Endothelial cell of hepatic sinusoid (primary cell): ENCODE results near the gene GRM8.

Experiments
- in situ Hi-C: cut with HindIII; loops from 2 replicates; pipeline ENCODE4 v1.10.0; 2017; ENCODE audit warnings: low sequenced_read_pairs

GRM8 gene

GRCh38 chr7:127035203-127035849 is 217.4 kb downstream of the GRM8 start:
- in situ Hi-C loops, result no loop called here

- in situ Hi-C loops, result no loop called here
Measured at GRCh38 chr7:127034186-127034806, 218.4 kb downstream of the GRM8 start.

- in situ Hi-C loops, result no loop called here
Measured at GRCh38 chr7:127029823-127030222, 222.9 kb downstream of the GRM8 start.

DNA sequence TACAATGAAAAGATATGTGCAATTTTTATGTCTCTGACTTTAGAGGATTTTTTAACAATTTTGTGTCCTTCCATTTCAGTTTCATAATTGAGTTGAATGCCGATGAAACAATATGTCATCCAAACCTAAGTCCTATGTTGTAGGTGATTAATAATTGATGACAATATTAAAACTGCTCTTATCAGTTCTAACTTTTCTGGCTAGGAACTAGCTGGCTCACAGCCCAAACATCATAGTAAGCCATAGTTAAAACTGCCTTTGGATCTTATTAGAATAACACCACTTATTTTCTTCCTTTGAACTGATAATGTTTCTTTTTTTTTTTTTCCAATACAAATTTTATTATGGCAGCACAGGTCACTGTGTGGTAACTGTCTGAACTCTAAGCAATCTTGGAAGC is 230.9 kb downstream of the GRM8 start:
- in situ Hi-C loops, result no loop called here

DNA sequence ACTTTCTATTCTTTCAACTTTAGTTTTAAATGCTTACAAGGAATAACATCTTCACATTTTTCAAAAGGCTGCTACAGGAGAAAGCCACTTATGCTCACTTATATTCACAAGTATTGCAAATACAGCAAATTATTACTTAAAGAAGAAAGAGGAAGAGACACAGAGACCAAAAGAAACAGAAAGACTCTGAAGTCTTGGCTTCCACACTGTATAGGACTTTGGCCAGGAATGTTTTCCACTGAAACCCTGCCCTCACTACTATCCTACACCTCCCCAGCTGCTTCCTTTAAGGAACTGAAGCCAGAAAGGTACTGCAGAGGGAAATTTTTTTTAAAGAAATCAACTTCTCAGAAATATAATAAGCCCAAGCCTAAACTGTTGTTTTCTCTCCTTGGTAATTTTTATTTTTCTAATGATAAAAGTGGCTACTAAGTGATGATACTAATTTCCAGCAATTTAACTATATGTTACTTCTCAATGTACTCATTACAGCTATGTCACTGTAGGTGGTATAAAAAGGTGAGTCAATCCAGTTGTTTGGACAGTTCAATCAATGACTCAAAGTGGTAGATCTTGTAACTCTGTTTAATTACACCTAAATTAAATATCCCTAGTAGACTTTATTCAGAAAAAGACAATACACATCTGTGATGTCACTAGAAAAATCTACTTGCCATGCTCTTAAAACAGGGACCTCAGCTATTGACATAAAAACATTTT is 231.6 kb downstream of the GRM8 start:
- in situ Hi-C loops, result no loop called here

DNA sequence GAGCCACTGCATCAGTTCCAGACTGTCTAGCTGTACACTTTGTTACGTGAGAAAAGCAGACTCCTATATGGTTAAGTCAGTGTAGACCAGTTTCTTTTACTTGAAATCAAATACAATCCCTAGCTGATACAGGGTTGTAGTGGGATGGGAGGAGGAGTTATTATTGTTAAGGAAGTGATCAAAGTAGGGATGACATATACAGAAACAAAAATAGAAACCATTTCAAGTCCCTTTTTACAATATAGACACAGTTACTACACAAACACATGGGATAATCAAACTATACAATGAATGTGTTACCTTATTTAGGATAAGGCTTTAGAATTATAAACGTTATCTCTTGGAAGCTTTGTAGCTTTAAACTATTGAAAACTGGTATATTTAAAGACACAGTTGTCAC is 233.9 kb downstream of the GRM8 start:
- in situ Hi-C loops, result loop anchor here (5.0 kb wide), 1 partner anchor 57 kb away; no protein-coding TSS in a partner anchor

- in situ Hi-C loops, result loop anchor here (5.0 kb wide), 1 partner anchor 55 kb away; no protein-coding TSS in a partner anchor
Measured at GRCh38 chr7:127017196-127017595, 235.5 kb downstream of the GRM8 start.

GRCh38 chr7:127000725-127001124 is 252.0 kb downstream of the GRM8 start:
- in situ Hi-C loops, result no loop called here

DNA sequence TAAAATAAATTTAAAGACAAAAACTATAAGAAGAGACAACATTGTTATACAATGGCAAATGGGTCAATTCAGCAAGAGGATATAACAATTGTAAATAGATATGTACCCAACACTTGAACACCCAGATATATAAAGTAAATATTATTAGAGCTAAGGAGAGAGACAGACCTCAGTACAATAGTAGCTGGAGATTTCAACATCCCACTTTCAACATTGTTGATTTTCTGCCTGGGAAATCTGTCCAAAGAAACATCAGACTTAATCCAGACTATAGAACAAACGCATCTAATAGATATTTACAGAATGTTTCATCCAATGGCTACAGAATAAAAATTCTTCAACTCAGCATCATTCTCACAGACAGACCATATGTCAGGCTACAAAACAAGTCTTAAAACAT is 256.1 kb downstream of the GRM8 start:
- in situ Hi-C loops, result no loop called here

DNA sequence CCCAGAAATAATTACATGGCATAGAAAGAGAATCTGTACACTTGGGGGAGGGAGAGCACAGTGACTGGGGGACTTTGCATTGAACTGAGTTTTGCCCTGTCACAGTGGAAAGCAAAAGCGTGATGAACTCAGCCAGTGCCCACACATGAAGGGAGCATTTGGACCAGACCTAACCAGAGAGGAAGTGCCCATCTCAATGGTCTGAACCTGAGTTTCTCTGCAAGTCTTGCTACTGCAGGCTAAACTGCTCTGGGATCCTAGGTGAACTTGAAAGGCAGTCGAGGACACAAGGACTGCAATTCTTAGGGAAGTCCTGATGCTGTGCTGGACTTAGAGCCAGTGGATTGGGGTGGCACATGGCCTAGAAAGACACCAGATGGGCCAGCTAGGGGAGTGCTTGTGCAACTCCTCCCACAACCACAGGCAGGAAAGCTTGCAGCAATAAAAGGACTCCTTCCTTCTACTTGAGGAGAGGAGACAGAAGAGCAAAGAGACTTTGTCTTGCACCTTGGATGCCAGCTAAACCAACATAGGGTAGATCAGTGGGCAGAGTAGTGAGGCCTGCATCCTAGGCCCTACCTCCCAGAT is 259.0 kb downstream of the GRM8 start:
- in situ Hi-C loops, result no loop called here

DNA sequence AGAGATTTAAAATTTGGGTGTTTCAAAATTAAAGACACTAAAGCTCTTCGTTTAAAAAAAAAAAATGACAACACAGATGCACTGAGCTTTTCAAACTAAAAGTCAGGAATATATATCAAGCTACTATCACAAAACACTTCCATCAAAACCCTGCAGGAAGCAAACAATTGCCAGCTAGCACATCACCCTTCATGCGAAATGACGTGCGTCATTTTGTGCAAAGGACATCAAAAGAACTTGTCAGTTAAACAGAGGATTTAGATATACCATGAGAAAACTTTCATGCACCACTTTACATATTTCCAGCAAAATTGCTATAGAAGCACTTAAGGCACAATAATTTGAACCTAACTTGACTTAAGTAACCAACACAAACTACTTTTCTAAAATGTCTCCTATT is 264.7 kb downstream of the GRM8 start:
- in situ Hi-C loops, result no loop called here

DNA sequence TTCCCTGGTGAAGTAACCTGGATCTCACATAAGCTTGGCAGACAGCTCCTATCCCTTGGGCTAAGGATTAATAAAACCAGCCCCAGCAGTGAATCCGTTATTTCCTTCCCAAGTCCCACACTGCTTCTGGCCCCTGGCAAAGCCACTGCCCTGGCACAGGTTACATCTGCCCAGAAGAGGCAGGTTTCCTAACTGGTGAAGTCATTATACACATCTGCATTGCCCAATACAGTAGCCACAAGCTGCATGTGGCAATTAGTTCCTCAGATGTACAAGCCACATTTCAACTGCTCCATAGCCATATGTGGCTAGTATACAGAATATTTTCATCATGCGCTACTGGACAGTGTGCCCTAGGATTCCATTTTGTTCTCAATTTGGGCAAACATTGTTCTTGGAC is 273.0 kb downstream of the GRM8 start:
- in situ Hi-C loops, result no loop called here

DNA sequence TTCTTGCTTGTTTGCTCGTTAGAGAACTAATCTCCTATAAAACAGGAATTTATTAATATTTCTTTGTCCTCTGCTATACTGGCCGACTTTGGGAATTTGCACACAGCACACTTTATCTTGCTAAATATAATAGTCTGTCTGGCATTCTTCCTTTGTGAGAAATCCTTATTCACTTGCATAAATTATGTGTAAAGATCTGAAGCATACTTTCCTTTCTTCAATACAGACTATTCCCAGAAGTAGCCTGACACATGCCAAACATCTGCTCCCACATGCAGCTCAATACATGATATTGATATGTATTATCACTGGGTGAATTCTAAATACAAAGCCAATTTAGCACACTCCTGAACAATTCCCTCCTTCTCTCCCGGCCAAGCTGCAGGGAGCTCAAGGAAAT is 273.9 kb downstream of the GRM8 start:
- in situ Hi-C loops, result no loop called here

GRCh38 chr7:126973066-126973465 is 279.7 kb downstream of the GRM8 start:
- in situ Hi-C loops, result no loop called here

DNA sequence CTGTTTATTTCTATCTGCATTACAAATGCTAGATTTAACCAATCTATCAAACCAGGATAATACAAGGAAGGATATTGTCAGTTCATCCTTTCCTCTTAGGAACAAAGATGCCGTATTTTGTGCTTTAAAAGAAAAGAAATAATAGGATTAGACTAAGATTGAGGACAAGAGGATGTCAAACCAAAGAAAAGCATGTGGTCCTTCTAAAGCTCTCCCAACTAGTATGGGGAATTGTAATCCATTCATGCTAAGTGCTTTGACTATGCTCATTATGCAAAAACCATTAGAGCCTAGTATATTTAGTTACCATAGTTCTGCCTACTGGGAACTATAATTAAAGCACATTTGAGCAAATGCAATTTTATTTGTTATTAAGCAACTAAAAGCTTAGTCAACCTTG is 280.2 kb downstream of the GRM8 start:
- in situ Hi-C loops, result no loop called here

GRCh38 chr7:126959649-126960048 is 293.1 kb downstream of the GRM8 start:
- in situ Hi-C loops, result loop anchor here (5.0 kb wide), 1 partner anchor 58 kb away; no protein-coding TSS in a partner anchor

GRCh38 chr7:126958367-126958766 is 294.4 kb downstream of the GRM8 start:
- in situ Hi-C loops, result no loop called here

- in situ Hi-C loops, result no loop called here
Measured at GRCh38 chr7:126957443-126957842, 295.3 kb downstream of the GRM8 start.

DNA sequence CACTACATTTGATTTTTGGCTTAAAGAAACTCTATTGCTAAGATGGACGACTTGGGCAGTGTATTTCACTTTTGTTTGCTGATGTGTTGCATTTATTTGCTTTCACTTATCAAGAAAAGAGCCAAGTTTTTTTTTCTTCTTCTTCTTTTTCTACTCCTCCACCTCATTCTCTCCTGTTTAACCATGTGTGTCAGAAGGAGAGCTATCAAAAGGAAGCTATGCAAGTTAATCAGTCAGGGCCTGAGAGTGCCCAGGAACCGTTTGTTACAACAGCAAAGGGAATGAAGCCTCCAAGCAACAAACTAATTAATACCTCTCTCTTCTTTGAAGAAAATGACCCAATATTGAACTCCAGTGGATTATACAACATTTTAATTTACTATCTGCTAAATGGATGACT is 299.3 kb downstream of the GRM8 start:
- in situ Hi-C loops, result no loop called here

DNA sequence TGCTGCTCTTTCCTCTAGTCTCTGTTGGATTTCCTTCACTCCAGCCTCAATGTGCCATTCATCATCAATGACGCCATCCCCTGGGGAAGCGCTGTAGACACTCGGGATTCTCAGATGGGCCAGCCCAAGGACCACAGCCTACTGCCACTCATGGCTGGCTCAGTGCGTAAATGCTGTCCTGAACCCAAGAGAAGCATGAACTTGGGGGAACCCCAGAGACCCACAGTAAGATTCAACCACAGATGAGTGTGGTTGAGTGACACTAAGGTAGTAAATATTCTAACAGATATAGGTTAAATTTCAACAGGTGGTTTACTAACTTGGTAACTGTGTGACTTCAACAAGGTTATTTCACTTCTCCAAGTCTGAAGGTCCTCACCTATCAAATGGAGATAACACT is 304.1 kb downstream of the GRM8 start:
- in situ Hi-C loops, result no loop called here

DNA sequence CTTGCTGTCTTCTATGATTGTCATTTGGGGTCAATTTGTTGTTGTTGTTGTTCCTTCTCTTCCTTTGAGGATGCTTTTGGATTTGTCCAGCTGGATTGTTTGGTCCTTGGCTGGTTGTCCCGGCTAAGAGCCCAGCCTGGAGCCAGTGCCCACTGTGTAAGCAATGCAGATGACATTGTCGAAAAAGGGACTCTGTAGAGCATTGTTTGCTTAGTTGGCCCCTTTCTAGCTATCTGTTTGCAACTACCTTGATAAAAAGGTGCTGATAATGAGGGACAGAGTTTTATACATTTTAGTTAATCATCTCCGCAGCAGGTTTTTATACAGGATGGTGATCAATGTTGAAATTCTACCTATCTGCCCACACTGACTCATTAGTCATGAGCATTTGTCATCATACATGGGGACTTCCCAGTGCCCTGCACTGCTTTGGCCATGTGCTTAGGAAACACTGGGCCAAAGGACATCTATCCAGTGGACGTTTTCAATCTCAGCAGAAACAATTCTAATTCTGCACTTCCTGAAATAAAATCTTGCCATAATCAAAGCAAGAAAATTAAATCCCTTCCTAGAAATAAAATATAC is 311.9 kb downstream of the GRM8 start:
- in situ Hi-C loops, result no loop called here
